Common myeloid progenitor, CD34-positive (primary cell): ENCODE measurements around the gene SPNS2.

Experiments used
- CTCF ChIA-PET: fragments of 350-600 bp; sonication (Branson Sonifier 250); formaldehyde crosslinking; loops from one replicate; lab custom pipeline; 2021; ENCODE audit warnings: antibody characterized with exemption; lab: Charles Lee
- POLR2A ChIA-PET: fragments of 350-600 bp; sonication (Branson Sonifier 250); formaldehyde crosslinking; loops from one replicate; lab custom pipeline; 2021; ENCODE audit warnings: antibody characterized with exemption; lab: Charles Lee
- DNase-seq, 3 donors: peaks; one replicate each; pipeline versions ENCODE4 v3.0.0 to v3.0.0-alpha.2; 2013
- H3K27ac ChIP-seq, 2 experiments: 1 replicate in 1 of 2; 2 replicates in 1 of 2; pipeline ENCODE4 v1.7.0; 2013; ENCODE audit warnings: inconsistent platforms in 2 of 2, low read length in 2 of 2, mild to moderate bottlenecking in 2 of 2, low read depth in 1 of 2, moderate library complexity in 1 of 2; ENCODE audit not compliant: severe bottlenecking in 2 of 2, insufficient read depth in 1 of 2, poor library complexity in 1 of 2
- H3K27me3 ChIP-seq, 5 experiments: replicated peaks in 2 of 5; 1 replicate in 3 of 5; 2 replicates in 2 of 5; pipeline versions ENCODE4 v1.6.1 to v1.7.0; 2013; ENCODE audit warnings: low read length in 4 of 5, mild to moderate bottlenecking in 2 of 5, moderate library complexity in 2 of 5, inconsistent platforms in 1 of 5; ENCODE audit not compliant: insufficient read depth in 5 of 5, control insufficient read depth in 4 of 5
- H3K36me3 ChIP-seq, 4 experiments: 1 replicate in 2 of 4; 2 replicates in 2 of 4; pipeline versions ENCODE4 v1.6.1 to v1.7.0; 2013; ENCODE audit warnings: low read length in 3 of 4, control low read depth in 1 of 4, mild to moderate bottlenecking in 1 of 4; ENCODE audit not compliant: control insufficient read depth in 4 of 4, insufficient read depth in 4 of 4
- H3K4me1 ChIP-seq, 4 experiments: 1 replicate in 3 of 4; 2 replicates in 1 of 4; pipeline versions ENCODE4 v1.6.1 to v1.7.1; 2013; ENCODE audit warnings: low read length in 3 of 4, mild to moderate bottlenecking in 3 of 4, control low read depth in 1 of 4, inconsistent platforms in 1 of 4, moderate library complexity in 1 of 4; ENCODE audit not compliant: control insufficient read depth in 4 of 4, insufficient read depth in 4 of 4; ENCODE audit errors: control extremely low read depth in 1 of 4
- H3K4me3 ChIP-seq, 7 experiments: 1 replicate in 4 of 7; 2 replicates in 3 of 7; pipeline versions ENCODE4 v1.5.1 to v1.7.0; 2013; ENCODE audit warnings: mild to moderate bottlenecking in 7 of 7, low read length in 6 of 7, moderate library complexity in 6 of 7, inconsistent platforms in 2 of 7, low read depth in 2 of 7, control low read depth in 1 of 7; ENCODE audit not compliant: insufficient read depth in 4 of 7, control insufficient read depth in 1 of 7; ENCODE audit errors: extremely low read depth in 1 of 7
- H3K9me3 ChIP-seq, 5 experiments: 1 replicate in 4 of 5; 2 replicates in 1 of 5; pipeline versions ENCODE4 v1.6.1 to v1.7.1; 2013; ENCODE audit warnings: low read length in 4 of 5, mild to moderate bottlenecking in 2 of 5, inconsistent platforms in 1 of 5, low read depth in 1 of 5, moderate library complexity in 1 of 5; ENCODE audit not compliant: control insufficient read depth in 4 of 5, insufficient read depth in 2 of 5; ENCODE audit errors: control extremely low read depth in 1 of 5
- whole genome bisulfite sequencing: methylation state at CpG from one replicate; pipeline ENCODE4 v1.1.5; 2013; ENCODE audit not compliant: insufficient coverage; 5-methylcytosine and 5-hydroxymethylcytosine counted together

SPNS2 gene

DNA sequence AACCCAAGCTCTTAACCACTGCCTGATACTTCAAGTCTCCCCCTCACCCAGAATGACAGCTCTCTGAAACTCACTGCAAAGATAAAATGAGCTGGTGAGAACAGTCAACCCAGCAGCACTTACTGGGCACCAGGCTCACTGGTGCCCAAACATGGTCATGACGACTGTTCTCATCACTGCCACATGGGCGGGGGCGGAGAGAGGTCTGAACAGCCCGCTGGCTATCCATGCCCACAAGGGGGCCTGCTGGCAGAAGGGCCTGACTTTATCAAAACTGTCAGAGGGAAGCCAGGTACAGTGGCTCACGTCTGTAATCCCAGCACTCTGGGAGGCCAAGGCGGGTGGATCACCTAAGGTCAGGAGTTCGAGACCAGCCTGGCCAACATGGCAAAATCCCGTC, 52.5 kb downstream of the SPNS2 start:
- DNase-seq: peak; percentile 30 to 63 (median 59)
- Histone ChIP-seq H3K9me3 (no peaks in the 10 kb centered on the region), H3K4me3 (no peak overlapping the region), H3K27ac (no peak overlapping the region), H3K36me3 (peaks cover 4 to 75% (median 61%) of the 10 kb centered on the region in 4 experiments), H3K27me3 (no peaks in the 10 kb centered on the region), H3K4me1 (peaks cover 0 to 24% (median 22%) of the 10 kb centered on the region in 4 experiments)
- 82% methylated on average over 5 of the region's 8 CpGs for WGBS
- ChIA-PET POLR2A (no interaction called here), CTCF (interaction anchor here (1.2 to 5.4 kb wide), 6 partner anchors 12 to 74 kb away, joined by 3 to 18 read pairs (median 6); no protein-coding TSS in a partner anchor)

DNA sequence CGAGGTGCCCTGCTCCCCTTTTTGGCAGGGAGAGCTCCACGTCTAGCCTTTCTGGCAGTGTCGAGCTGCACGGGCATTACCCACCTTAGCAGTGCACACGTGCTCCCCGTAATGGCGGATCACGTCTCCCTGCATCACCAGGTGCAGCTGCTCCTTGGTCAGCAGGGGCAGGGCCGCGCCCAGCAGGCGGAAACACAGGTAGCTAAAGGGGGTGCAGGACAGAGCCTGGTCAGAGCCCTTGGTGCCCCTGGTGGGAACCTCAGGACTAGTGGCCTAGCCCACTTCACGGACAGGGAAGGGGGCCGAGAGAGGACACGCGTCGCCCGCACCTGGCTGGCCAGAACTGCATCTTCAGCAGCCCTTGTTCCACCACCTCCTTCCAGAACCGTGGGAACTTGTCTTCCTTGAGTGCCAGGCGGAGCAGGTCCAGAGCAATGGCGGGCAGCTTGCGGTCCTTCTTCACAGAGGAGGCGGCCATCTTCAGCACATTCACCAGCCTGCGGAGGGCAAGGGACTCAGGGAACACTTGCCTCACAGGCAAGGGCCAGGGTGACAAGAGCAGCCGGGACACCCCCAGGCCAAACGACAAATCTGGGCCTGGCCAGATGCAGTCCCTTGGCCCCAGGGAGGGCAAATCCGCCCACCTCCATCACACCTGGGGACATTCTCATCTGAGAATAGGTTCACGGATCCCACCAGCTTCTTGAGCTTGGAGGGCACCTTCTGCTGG, 53.3 kb downstream of the SPNS2 start:
- DNase-seq: no peak
- over 99% methylated on average over 23 of the region's 27 CpGs for WGBS
- H3K4me3 ChIP-seq: no peak overlapping the region
- H3K36me3 ChIP-seq: peaks cover 4 to 68% (median 55%) of the 10 kb centered on the region in 4 experiments
- no peaks in the 10 kb centered on the region for H3K9me3 ChIP-seq
- no peaks in the 10 kb centered on the region for H3K27me3 ChIP-seq
- ChIA-PET POLR2A (no interaction called here), CTCF (interaction anchor here (0.6 to 5.4 kb wide), 10 partner anchors 10 to 199 kb away, joined by 3 to 18 read pairs (median 4); no protein-coding TSS in a partner anchor)
- H3K4me1 ChIP-seq: peaks cover 0 to 26% (median 24%) of the 10 kb centered on the region in 4 experiments
- no peak overlapping the region for H3K27ac ChIP-seq

DNA sequence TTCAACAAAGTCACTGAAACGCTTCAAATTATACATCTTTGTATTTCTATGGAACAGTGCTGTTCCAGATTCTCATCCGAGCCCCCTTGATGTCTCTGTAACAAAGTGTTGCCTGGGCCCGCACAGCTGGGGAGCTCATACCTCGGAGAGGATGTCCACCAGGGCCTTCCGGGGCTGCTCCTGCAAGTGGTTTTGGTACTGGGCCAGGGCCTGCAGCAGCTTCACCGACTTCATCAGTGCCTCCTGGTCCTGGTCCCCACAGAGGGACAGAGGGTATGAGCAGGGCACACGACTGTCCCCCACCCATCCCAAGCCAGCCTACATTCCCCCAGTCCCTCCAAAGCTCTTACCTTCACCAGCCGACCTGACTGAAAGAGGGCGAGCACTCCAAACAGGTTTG, 55.0 kb downstream of the SPNS2 start:
- ChIA-PET POLR2A (no interaction called here), CTCF (interaction anchor here (1.1 to 4.8 kb wide), 4 partner anchors 13 to 150 kb away, joined by 3 to 36 read pairs (median 5); partner anchors contain the start of gene PELP1)

DNA sequence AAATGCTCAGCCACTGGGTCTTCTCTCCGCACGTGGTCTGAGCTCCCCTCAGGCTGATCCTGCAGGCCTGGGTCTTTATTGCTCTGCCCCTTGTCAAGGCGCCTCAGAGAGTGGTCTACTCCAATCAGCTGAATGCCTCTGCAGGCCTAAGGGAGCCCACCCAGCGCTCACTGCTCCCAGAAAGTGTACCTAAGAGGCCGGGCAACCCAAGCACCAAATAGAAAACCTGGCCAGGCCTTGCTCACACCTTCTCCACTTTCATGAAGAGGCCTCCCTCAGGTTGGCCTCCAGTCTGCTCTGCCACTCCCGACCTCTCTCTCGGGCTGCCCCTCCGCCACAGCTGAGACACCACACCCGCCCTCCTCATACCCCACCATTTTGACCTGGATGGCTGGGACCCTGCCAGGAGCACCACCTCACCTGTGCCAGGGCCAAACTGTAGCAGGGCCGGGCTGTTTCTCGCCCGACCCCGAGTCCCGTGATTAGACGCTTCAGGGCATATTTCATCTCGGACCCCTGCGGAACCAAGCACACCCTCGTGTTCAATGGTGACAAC, 55.8 kb downstream of the SPNS2 start:
- CTCF ChIA-PET: interaction anchor here (0.9 to 4.8 kb wide), 3 partner anchors 12 to 46 kb away, joined by 3 to 36 read pairs (median 3); no protein-coding TSS in a partner anchor
- WGBS: 28% methylated on average over 16 of the region's 18 CpGs
- no peaks in the 10 kb centered on the region for H3K27me3 ChIP-seq
- H3K4me1 ChIP-seq: peaks cover 0 to 26% (median 24%) of the 10 kb centered on the region in 4 experiments
- no peaks in the 10 kb centered on the region for H3K9me3 ChIP-seq
- DNase-seq: no peak
- POLR2A ChIA-PET: no interaction called here
- peak overlapping the region; percentile 25 to 88 for H3K27ac ChIP-seq
- peaks cover 4 to 43% (median 32%) of the 10 kb centered on the region in 4 experiments for H3K36me3 ChIP-seq
- H3K4me3 ChIP-seq: peak overlapping the region; percentile 79 to 97 (median 85)

More for the DNA sequence above, 55.0 kb downstream of the SPNS2 start:
- Histone ChIP-seq H3K27me3 (no peaks in the 10 kb centered on the region), H3K27ac (no peak overlapping the region), H3K4me1 (peaks cover 0 to 26% (median 24%) of the 10 kb centered on the region in 4 experiments), H3K36me3 (peaks cover 4 to 51% (median 39%) of the 10 kb centered on the region in 4 experiments), H3K4me3 (peak overlapping the region in 3 of 7 experiments; percentile 86 to 97 (median 91)), H3K9me3 (no peaks in the 10 kb centered on the region)
- 94% methylated on average over 9 of the region's 9 CpGs for WGBS
- no peak for DNase-seq

DNA sequence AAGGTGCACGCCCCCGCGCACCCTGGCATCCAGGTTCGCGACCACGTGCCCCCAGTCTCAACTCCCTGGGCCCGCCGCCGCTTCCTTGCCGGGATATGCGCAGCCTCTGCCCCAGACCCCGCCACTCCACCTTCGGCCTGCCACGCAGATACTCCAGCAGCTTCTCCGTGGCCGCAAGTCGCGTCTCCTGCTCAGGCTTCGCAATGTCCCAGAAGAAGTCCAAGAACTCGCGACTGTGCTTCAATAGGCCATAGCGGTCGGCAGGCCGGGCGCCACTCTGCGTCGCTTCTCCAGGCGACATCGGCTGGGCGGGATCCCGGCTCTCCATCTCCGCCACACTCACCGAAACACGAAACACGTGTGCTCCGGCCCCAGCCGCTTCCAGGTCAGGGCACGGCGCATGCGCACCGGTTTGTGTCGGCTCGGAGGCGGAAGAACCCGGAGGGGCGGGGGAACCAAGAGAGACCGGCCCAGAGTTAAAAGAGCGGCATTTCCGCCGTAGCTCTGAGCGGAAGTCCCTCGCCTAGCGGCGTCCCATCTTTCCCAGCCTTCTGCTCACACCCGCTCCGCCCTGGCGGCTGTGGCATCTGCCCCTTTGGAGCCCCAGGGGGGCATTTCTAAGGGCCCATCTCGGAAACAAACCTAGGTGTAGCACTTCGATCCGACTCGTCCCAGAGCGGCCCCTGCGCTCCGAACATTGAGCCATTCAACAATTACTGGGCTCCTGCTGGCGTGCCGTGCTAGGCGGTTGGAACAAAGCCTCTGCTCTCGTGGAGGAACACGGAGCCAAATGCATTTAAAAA, 56.5 kb downstream of the SPNS2 start, which contains the start of gene MYBBP1A:
TSS of gene MYBBP1A (minus strand) at position 388 of the 803 bp plus-strand sequence. CDS start at position 328, 60 bp downstream.
- Histone ChIP-seq H3K4me3 (peak within 1 kb of the TSS; percentile 79 to 97 (median 85)), H3K9me3 (no peaks in the 10 kb centered on the region), H3K36me3 (peaks cover 4 to 36% (median 25%) of the 10 kb centered on the region in 4 experiments), H3K4me1 (peaks cover 0 to 26% (median 24%) of the 10 kb centered on the region in 4 experiments), H3K27ac (peak within 1 kb of the TSS; percentile 50 to 88), H3K27me3 (no peaks in the 10 kb centered on the region)
- ChIA-PET POLR2A (interaction anchor here (0.6 kb wide), 1 partner anchor 290 kb away, joined by 3 read pairs; no protein-coding TSS in a partner anchor), CTCF (interaction anchor here (1.6 to 4.8 kb wide), 2 partner anchors 11 to 15 kb away, joined by 3 to 36 read pairs; no protein-coding TSS in a partner anchor)
- WGBS: 0% methylated on average over 66 of the region's 69 CpGs
- DNase-seq: peak; percentile 94 to 96 (median 94)

DNA sequence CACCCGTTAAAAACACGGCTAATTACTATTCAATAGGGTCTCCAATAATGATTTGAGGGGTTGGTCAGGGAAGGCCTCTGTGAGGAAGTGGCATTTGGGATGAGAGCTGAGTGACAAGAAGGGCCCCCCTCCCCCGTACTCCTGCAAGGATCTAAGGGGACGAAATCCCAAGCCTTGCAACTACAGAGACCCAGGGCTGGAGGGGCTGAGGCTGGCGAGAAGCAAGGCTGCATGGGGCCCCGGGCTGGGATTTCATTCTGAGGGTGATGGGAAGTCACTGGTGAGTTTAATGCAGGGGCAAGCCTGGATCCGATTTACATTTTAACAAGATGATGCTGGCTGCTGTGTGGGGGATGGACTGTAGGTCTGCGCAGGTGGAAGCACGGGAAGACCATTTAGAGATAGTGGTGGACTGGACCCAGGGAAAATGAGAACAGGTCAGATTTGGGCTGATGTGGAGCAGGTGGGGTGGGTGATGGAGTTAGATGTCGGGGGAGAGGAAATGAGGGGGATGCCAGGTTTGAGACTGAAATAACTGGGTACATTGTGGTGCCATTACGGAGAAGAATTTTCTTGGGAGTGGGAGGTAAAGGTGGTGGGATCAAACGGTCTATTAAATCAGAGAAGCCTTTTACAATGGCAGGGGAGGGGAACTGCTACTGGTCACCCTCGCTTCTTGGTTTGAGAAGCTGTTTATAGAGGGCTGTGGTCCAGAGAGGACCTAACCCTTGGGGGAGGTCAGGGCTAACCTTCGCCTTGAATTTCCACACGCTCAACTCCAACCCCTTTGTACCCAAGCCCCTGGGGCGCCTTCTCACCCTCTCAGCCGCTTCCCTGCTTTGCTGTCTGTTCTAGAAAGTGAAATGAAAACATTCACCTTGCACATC, 57.4 kb downstream of the SPNS2 start:
- Histone ChIP-seq H3K4me3 (peak overlapping the region; percentile 79 to 97 (median 85)), H3K27me3 (no peaks in the 10 kb centered on the region), H3K9me3 (no peaks in the 10 kb centered on the region), H3K36me3 (peaks cover 4 to 27% (median 16%) of the 10 kb centered on the region in 4 experiments), H3K4me1 (peaks cover 0 to 26% (median 24%) of the 10 kb centered on the region in 4 experiments), H3K27ac (peak overlapping the region in 1 of 2 experiments; percentile 88)
- no peak for DNase-seq
- 74% methylated on average over 17 of the region's 17 CpGs for WGBS
- ChIA-PET POLR2A (interaction anchor here (0.6 kb wide), 1 partner anchor 291 kb away, joined by 3 read pairs; no protein-coding TSS in a partner anchor), CTCF (interaction anchor here (1.6 to 4.8 kb wide), 2 partner anchors 10 to 16 kb away, joined by 3 to 36 read pairs; no protein-coding TSS in a partner anchor)
